ENCODE measurements around the gene PLA2G4A. TPM values are rescaled to one million over a fixed set of nuclear protein-coding genes. Genes with fewer than 3 reads are reported as not detected.

PLA2G4A gene
- total RNA-seq, 1 experiment from 2014 or later: not detected

- in situ Hi-C loops (cut with HindIII; ENCODE audit: low pct_unique_long_range_greater_than_20kb, low sequenced_read_pairs) (no loop called here), intact Hi-C loops (cut with micrococcal nuclease; ENCODE audit: unreplicated experiment) (no loop called here)
- no peak overlapping the region for H3K4me3 ChIP-seq (ENCODE audit: low read depth in 2 of 2, low read length in 2 of 2)
- BruUV-seq (replicated peaks): no TSS peak
- no peaks in the 10 kb centered on the region for H3K4me1 ChIP-seq (ENCODE audit: control insufficient read depth, insufficient read depth, low read length)
- no peaks in the 10 kb centered on the region for H3K36me3 ChIP-seq (ENCODE audit: control insufficient read depth, insufficient read depth, low read length)
- TF ChIP-seq TCF7L2 (IDR thresholded peaks at IDR 0.05; ENCODE audit: low read depth, low read length): no peak
- no peak for TF ChIP-seq REST (IDR thresholded peaks at IDR 0.05; ENCODE audit: insufficient read depth in 1 of 2, low read depth in 2 of 2, low read length in 1 of 2)
- TF ChIP-seq SIN3A (IDR thresholded peaks at IDR 0.05; ENCODE audit: borderline replicate concordance, insufficient read depth, low read depth, low read length): no peak
- TF ChIP-seq CTCF (IDR thresholded peaks at IDR 0.05): no peak
- no peak for TF ChIP-seq POLR2AphosphoS5 (IDR thresholded peaks at IDR 0.05; ENCODE audit: low read depth, low read length)
- no peak overlapping the region for H3K27ac ChIP-seq (ENCODE audit: low read length)
- no peaks in the 10 kb centered on the region for H3K9me3 ChIP-seq (ENCODE audit: control insufficient read depth, insufficient read depth, low read depth, low read length)
- ChIA-PET CTCF (no interaction called here), POLR2A (no interaction called here)
- DNase-seq (ENCODE audit: low read depth, low spot score): no peak
- H3K27me3 ChIP-seq (ENCODE audit: control insufficient read depth, insufficient read depth, low read length): no peaks in the 10 kb centered on the region
- no peak for ATAC-seq
Measured at GRCh38 chr1:186950547-186950946, 121.8 kb downstream of the PLA2G4A start.

- intact Hi-C loops (cut with micrococcal nuclease; ENCODE audit: unreplicated experiment) (no loop called here), in situ Hi-C loops (cut with HindIII; ENCODE audit: low pct_unique_long_range_greater_than_20kb, low sequenced_read_pairs) (no loop called here)
- Histone ChIP-seq H3K36me3 (ENCODE audit: control insufficient read depth, insufficient read depth, low read length) (no peaks in the 10 kb centered on the region), H3K4me1 (ENCODE audit: control insufficient read depth, insufficient read depth, low read length) (no peaks in the 10 kb centered on the region), H3K4me3 (ENCODE audit: low read depth in 2 of 2, low read length in 2 of 2) (no peak overlapping the region), H3K27me3 (ENCODE audit: control insufficient read depth, insufficient read depth, low read length) (no peaks in the 10 kb centered on the region), H3K27ac (ENCODE audit: low read length) (no peak overlapping the region), H3K9me3 (ENCODE audit: control insufficient read depth, insufficient read depth, low read depth, low read length) (no peaks in the 10 kb centered on the region)
- ATAC-seq (no peak), DNase-seq (ENCODE audit: low read depth, low spot score) (no peak)
- no peak for TF ChIP-seq SIN3A (IDR thresholded peaks at IDR 0.05; ENCODE audit: borderline replicate concordance, insufficient read depth, low read depth, low read length)
- TF ChIP-seq POLR2AphosphoS5 (IDR thresholded peaks at IDR 0.05; ENCODE audit: low read depth, low read length): no peak
- no peak for TF ChIP-seq CTCF (IDR thresholded peaks at IDR 0.05)
- TF ChIP-seq TCF7L2 (IDR thresholded peaks at IDR 0.05; ENCODE audit: low read depth, low read length): no peak
- no peak for TF ChIP-seq REST (IDR thresholded peaks at IDR 0.05; ENCODE audit: insufficient read depth in 1 of 2, low read depth in 2 of 2, low read length in 1 of 2)
- ChIA-PET POLR2A (no interaction called here), CTCF (no interaction called here)
- no TSS peak for BruUV-seq (replicated peaks)
Measured at GRCh38 chr1:186953876-186954275, 125.1 kb downstream of the PLA2G4A start.
